ENCODE measurements around the gene CYLC2.

CYLC2 gene, protein sequence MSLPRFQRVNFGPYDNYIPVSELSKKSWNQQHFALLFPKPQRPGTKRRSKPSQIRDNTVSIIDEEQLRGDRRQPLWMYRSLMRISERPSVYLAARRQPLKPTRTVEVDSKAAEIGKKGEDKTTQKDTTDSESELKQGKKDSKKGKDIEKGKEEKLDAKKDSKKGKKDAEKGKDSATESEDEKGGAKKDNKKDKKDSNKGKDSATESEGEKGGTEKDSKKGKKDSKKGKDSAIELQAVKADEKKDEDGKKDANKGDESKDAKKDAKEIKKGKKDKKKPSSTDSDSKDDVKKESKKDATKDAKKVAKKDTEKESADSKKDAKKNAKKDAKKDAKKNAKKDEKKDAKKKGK
- total RNA-seq = 0 reads per million in 3 experiments

DNA sequence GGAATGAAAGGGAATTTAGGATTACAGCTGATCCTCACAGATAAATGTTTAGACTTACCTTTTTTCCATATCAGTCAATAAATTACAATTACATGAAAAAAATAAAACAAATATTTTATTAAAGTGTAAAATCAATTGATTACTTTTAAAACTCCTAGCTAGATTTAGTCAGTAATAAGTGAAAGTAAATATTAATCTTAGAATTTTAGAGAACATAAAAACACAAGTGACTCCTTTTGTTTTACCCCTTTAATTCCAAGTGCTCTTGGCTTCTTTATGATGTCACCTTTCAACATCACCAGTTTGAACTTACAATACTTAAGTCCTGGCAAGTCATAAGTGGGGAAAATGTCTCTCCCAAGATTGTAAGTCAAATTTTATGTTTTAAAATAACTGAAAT, at the start of gene CYLC2:
Gene CYLC2, plus strand, starts transcription at position 301 of the 400 bp plus-strand sequence. Its CDS starts 48 bp downstream, at position 349.
- DNase-seq = no peak

DNA sequence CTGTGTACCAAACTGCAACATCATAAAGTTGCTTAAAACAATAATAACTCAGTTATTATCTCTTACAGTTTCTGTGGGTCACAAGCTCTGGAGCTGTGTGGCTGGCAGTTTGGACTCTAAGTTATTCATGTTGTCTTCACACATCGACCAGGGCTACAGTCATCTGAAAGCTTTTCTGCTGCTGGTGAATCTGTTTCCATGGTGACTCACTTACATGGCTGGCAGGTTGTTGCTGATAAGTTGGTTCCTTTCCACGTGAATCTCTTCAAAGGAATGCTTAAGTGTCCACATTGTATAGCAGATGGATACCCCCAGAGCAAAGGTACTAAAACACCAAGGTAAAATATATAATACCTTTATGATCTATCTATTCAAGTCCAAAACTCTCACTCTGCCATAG, 44.8 kb upstream of the CYLC2 start:
- DNase-seq = no peak

DNA sequence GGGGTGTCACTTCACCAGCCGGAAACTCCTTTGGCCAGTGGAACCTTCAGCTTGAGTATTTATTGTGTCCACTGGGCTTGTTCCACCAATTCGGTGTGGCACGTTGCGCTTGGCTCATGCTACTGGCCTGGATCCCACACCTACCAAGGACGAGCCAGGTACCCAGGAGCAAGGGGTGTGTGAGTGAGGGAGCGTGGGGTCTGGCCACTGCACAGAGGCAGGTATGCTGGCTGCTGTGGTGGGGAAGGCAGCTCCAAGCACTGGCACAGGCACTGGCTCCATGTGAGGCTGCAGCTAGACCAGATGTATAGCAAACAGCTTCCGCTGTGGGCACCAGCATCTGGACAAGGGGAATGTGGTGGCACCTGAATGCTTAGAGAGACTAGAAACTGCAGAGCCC, 28.1 kb upstream of the CYLC2 start:
- no peak for DNase-seq

DNA sequence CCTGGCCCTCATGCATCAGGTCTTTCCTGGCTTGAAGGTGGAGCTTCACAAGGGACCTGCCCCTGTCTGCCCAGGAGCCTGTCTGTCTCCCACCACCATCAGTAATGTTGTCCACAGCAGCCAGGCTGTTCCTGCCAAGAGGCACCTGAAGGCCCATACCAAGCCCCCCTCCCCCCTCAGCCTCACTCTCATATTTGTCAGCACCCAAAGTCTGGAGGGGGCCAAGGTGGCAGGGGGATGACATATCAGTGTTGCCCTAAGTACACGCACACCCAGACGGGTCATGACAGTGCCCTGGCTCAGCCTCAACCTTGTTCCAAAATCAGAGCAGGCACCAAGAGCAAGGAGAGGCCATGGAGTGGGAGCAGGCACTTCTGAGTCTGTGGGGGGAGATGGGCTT, 27.2 kb upstream of the CYLC2 start:
- DNase-seq = no peak

DNA sequence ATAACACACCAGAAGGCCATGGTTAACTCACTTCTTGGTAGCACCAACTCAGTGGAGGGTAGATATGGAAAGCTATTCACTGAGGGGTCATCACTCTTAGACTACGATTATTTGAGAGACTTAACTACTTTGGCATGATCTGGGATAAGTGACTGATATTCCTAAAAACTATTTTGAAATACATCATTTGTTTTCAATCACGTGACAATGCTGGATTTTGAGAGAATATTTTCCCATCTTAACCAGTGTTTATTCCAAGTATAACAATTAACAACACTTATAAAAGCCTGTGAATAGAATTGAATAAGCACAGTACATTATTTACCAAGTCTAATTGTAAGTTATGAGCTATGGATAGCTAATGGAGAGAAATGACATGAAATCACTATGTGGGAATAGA, 22.4 kb upstream of the CYLC2 start:
- DNase-seq = no peak

DNA sequence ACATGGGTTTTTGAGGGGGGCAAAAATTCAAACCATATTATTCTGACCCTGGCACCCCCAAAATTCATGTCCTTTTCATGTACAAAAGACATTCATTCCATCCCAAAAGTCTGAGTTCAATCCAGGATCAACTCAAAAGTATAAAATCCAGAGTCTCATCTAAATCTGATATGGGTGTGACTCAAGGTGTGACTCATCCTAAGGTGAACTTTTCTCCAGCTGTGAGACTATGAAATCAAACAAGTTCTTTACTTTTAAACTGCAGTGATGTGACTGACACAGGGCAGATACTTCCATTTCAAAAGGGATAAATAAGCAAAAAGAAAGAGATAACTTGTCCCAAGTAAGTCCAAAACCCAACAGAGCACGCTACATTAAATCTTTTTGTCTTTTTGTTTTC, 20.6 kb upstream of the CYLC2 start:
- no peak for DNase-seq

DNA sequence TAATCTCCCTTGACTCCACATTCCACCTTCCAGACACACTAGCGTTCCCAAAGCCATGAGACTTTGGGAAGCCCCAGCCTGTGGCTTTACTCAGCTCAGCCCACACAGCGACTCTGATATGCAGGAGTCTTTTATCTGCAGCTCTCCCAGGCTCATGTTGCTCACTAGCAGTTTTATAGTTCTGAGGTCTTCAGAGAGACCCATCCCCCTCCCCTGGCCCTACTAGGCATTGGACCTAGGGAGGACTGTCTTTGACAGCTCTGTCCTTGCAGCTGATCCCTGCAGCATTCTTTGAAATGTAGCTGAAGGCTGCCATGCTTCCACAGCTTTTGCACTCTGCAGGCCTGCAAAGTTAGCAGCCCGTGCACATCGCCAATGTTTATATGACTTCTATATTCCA, 19.9 kb upstream of the CYLC2 start:
- DNase-seq = no peak

DNA sequence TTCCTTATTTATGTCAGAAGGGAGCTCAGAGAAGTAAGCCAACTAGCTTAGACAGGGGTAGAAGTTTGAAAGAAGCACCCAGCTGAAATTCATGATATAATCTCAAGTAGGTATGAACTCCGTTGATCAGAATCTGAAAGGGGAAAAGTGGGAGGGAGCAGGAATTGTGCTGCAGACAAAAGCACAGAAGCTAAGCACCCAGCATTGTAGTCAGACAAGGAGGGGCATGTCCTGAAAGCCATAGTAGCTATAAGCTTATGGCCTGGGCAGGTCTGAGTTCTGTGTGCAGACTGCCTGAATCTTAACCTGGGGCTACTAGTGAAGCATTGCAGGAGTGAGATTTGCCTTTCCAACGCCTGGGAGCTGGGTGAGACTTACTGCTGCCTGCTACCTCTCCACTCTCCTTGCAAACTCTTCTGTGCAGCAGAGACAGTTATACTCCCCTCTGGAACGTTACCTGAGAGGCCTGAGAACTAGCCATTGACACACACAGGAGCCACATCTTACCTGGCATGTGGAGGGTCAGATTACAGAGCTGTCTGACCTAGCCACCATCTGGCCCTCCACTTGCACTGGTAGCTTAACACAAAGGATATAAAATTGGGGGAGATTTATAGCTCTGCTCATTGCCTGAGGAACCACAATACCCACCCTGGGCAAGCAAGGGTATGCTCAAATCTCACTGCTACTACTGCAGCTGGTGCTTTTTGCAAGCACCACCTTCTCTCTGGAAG, 9.8 kb upstream of the CYLC2 start:
- DNase-seq = no peak

DNA sequence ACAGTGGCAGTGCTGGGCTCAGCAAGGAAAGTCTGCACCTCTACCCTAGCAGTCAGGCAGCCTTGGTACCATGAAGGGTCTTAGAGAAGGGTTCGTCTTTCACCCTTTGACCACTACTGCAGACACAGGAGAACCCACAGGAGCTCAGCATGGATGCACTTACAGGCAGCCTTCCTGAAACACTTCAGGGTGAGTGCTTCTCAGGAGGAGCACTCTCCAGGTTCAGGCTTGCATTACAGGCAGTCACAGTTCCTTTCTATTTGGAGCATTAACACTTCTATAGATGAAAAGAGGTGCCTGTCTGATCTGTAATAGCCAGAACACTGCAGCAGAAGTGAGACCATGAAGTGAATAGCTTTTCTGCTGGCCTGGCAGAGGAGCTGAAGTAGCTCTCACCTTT, 8.7 kb upstream of the CYLC2 start:
- DNase-seq = no peak

DNA sequence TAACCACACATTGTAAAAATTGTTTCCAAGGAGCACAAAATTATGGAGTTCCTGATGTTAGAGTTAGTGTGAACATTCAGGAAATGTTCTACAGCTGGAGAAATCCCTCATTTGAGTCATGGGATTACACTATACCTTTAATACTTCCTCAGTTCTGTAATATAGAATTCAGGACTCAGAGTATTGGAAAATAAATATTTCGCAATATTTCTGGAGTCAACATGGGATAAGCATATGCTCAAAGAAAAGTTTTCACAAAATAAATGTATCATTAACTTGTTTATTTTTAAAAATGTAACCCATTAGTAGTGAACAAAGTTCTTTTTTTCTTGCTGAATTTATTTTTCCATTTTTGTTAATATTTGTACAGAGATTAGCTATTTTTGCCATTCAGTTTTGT, 8.6 kb downstream of the CYLC2 start:
- DNase-seq = no peak

DNA sequence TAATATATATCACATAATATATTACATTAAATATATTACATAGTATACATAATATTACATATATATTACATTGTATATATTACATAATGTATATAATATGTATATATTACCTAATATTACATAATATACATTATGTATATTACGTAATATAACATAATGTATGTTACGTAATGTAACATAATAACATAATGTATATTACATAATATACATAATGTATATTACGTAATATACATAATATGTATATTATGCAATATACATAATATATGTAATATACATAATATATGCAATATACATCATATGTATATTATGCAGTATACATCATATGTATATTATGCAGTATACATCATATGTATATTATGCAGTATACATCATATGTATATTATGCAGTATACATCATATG, 19.1 kb downstream of the CYLC2 start:
- DNase-seq = no peak

DNA sequence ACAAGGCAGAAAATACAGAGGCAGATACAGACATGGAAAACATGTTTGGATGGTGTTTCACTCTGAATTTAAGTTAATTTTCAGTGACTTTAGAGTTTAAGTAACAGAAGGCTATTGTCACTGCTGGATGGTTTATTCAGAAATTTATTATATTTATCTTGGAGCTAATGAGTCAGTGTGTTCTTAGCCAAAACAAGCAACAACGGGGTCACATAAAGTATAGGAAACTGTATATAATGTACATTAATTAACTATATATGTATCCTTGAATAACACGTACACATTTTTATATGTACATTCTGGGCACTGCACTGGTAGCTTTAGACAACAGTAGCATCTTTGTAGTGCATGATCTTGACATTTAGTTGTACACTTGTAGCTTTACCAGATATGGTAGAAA, 30.7 kb downstream of the CYLC2 start:
- DNase-seq = no peak

DNA sequence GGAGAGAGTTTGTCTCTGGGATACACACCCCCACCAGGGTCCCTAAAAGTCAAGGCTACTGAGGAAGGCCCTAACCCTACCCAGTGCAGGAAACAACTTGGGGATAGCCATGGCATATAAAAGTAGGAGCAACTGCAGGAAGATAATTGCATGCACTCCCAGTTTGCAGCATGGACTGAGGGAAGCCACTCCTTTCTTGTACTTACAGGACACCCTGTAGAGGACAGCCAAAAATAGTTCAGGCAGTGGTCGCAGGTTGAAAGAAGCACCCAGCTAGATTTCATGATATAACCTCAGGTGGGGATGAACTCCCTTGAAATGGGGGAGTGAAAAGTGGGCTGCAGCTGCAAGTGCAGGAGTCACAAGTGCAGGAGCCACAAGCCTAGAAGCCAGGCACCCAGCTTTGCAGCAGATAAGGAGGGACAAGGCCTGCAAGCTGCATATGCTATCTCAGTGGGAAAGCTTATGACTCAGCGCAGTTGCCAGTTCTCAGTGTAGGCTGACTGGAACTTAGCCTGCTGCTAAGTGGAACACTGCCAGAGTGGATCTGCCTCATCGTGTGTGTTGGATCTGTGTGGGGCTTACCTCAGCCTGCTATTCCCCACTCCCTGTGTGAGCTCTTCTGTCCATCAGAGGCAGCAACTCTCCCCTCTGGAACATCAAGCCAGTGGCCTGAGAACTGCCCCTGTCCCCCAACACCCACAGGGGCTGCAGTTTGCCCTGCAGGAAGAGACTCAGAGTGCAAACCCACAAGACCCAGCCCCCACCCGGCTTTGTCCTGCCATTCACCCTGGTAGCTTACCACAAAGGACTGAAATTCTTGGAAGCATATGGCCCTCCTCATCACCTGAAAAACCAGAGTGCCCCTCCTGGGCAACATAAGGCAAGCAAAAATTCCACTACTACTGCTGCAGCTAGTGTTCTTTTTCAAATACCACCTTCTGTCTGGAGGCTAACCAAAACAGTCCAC, 42.7 kb downstream of the CYLC2 start:
- DNase-seq = no peak

DNA sequence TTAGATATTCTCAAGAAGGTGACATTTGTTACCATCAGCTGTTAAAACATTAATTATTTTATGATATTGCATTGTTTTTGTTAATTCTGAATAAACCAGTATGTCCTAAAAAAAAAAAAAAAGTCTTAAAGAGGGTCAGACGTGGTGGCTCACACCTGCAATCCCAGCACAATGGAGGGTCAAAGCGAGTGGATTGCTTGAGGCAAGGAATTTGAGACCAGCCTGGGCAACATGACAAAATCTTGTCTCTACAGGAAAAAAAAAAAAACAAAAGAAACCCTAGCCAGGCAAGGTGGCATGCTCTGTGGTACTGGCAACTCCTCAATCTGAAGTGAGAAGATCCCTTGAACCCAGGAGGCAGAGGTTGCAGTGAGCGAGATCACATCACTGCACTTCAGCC, 46.8 kb downstream of the CYLC2 start:
- no peak for DNase-seq
